HuH-7 (cell line): Measurements from ENCODE around the gene TPRG1L.
"Not testable (repeated sequence)": the region's sequence is repeated elsewhere in the genome, so short reads cannot be mapped to it uniquely, and the experiment has no call there.

ENCODE experiments used
- DNase-seq: peaks from one replicate; pipeline ENCODE4 v3.0.0; 2011; ENCODE audit warnings: low spot score

TPRG1L gene

DNA sequence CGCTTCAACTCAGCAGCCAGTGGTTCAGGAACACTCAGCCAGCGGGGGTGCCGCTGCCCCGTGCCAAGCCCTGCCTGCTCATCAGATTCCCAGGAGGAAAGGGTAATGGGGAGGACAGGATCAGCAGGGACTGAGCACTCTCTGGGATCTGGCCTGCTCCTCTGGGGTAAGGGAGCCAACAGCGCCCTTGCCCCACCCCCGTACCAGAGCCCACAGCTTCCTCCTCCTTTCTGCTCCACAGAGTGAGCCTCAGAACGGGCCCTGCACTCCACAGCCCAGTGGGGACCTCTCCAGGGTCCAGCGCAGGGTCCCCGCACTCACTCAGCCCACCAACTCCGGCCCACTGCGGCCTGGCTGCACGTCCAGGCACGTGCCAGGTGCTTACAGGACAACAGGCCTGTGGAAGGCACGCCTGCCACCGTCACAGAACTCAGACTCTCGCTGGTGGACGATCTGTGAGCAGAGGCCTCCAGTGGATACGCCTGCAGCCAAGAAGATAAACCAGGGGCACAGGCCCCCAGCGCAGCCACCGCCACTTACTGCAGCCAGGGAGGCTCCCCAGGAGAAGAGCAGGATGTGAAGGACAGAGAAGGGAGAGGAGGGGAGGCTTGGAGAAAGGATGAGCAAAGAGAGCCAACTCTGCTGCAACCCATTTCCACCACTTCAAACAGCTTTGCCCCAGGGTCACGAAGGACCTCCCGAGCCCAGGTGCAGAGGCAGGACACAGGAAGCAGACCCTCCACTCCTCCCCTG is 15.6 kb upstream of the TPRG1L start:
- no peak for DNase-seq

- no peak for DNase-seq
These were observed 14.9 kb upstream of the TPRG1L start for GRCh38 chr1:3609769-3610526.

- no peak for DNase-seq
These were observed 14.2 kb upstream of the TPRG1L start for GRCh38 chr1:3610527-3611169.

DNA sequence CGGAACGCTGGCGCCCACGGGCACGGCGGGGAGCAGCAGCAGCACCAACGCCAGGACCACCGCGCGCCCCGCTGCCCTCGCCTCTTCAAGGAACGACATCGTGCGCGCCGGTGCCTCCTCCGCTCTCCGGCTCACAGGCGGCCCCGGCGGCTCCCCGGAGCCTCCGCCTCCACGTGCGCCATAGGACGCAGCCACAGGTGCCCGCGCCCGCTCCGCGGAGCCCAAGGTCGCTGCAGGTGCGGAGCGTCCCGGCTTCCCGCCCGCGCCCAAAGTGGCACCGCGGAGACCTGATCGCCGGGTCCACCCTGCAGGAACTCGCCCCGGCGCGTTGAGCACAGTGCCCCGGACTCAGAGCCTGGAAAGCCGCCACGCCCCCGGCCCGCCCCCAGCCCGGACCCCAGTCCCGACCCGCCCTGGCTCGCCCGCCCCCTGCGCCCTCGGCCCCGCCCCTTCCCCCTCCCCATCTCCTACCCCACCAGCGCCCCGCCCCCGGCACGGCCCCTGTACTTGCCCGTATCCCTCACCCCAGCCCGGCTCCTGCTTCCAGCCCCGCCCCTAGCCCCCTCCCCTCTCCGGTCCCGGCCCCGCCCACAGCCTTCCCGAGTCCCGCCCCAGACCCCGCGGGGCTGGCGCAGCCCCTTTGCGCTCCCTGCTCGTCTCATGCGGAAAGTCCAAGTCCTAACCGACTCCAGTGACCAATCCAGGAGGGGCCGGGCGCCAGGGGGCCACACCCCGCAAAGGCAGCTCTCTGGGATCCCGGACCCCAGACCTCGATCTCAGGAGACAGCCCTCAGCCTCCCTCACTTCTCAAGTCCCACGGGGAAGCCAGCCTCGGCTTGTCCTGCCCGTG is 13.4 kb upstream of the TPRG1L start, which contains the start of gene MEGF6:
Gene MEGF6 (minus strand): TSS at position 339 of the 850 bp plus-strand sequence. CDS start 240 bp downstream, at position 99.
- no peak for DNase-seq

GRCh38 chr1:3612123-3612522 is 12.7 kb upstream of the TPRG1L start:
- no peak for DNase-seq

DNA sequence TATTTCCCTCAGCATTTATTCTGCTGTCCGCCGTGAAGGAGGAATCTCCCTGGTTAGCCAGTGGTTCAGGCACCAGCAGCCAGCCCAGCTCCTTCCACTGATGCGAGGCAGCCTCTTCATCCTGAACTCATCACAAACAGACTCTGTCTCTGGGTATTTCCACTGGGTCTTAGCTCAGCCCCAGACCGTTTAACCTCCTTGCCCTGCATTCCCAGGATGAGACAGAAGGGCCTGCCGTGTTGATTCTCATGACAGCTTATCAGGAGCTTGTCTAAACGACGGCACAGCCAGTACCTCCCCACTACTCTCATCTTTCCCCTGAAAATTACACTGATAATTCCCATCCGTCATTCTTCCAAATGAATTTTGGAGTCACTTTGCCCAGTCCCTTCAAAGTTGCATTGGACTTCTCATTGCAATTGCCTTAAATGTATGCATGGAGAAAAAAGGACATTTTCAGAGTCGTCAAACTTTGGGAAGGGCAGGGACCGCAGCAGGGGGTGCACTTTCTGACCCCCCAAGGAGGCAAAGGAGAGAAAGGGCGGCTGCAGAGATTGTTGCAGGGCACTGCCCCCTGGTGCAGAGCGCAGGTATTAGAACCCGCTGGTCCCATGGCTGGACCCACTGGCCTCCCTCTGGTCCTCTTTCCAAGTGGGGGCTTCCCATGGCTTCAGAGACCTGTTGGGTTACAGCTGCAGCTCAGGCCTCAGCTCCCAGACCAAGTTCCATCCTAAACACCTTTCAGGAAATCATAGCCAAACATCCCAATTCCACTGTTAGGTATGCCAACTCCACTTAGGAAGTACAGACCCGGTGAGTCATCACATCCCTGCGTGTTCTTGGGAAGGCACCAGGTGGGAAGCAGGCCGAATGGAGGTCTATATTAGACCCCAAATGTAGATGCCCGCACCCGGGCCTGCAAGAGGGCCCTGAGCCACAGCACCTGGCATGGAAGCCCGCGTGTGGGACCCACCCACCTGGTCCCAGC is 9.8 kb upstream of the TPRG1L start:
- DNase-seq, result peak; percentile 68

- DNase-seq, result no peak
These were observed 8.0 kb upstream of the TPRG1L start for GRCh38 chr1:3616861-3617260.

GRCh38 chr1:3617806-3618345 is 6.9 kb upstream of the TPRG1L start:
- no peak for DNase-seq

DNA sequence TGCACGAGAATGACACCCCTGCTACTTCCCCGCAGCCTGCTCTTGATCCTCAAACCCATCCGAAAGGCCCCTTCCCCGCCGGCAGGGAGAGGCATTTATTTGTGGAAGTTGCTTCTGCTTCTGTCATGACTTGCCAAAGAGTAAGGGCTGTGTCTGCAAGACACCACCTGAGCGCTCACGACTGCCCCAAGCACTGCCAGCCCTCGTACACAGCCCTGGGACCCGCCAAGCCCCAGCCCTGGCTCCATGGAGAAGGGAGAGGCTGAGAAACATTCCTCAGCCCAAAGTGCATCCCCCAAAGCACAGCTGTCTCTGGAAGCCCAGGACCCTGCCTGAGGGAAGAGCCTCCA is 6.3 kb upstream of the TPRG1L start:
- no peak for DNase-seq

DNA sequence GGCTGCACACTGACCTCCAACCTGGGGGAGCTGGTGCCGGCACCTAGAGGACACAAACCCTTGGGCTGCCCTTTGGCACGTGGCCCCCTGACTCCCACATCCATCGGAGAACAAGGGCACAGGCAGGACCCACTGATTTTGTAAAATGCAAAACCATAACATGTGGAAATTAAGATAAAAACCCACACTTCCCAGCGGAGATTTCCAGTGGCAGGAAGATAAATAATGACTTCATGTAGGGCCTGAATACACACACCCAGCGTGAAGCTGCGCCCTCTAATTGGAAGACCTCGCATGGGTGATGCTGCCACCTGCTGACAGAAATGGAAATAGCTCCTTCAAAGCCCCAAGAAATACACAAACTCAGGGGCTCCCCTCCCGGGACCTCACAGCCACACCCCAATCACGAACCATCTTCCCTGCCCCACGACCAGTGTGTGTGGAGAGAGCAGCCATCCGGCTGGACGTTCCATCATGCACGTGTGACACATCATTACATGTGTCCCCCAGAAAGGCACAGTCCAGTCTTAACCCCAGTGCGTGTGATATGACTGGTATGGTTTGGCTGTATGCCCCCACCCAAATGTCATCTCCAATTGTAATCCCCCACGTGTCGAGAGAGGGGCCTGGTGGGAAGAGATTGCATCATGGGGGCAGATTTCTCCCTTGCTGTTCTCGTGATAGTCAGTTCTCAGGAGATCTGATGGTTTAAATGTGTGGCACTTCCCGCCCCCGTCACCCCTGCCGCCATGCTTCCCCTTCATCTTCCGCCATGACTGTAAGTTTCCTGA is 5.7 kb upstream of the TPRG1L start:
- DNase-seq, result peak; percentile 84

GRCh38 chr1:3620708-3621107 is 4.1 kb upstream of the TPRG1L start:
- DNase-seq, result no peak

- not testable (repeated sequence) for DNase-seq
These were observed 3.6 kb upstream of the TPRG1L start for GRCh38 chr1:3621151-3621671.

GRCh38 chr1:3622102-3622501 is 2.7 kb upstream of the TPRG1L start:
- not testable (repeated sequence) for DNase-seq

- DNase-seq, result no peak
These were observed 1.2 kb upstream of the TPRG1L start for GRCh38 chr1:3623441-3624199.

GRCh38 chr1:3625151-3625907 is 514 bp downstream of the TPRG1L start:
- peak; percentile 78 for DNase-seq

GRCh38 chr1:3626025-3626424 is 1.2 kb downstream of the TPRG1L start:
- no peak for DNase-seq

- no peak for DNase-seq
These were observed 2.9 kb downstream of the TPRG1L start for GRCh38 chr1:3627515-3628253.
